ENCODE data around the gene CA10. TPM values are rescaled to one million over a fixed set of nuclear protein-coding genes. Genes with fewer than 3 reads are reported as not detected.

The CA10 gene
- under 1 TPM in 2 of 3 donors, not detected in 1; 0.05 to 0.09 TPM for polyA plus RNA-seq

DNA sequence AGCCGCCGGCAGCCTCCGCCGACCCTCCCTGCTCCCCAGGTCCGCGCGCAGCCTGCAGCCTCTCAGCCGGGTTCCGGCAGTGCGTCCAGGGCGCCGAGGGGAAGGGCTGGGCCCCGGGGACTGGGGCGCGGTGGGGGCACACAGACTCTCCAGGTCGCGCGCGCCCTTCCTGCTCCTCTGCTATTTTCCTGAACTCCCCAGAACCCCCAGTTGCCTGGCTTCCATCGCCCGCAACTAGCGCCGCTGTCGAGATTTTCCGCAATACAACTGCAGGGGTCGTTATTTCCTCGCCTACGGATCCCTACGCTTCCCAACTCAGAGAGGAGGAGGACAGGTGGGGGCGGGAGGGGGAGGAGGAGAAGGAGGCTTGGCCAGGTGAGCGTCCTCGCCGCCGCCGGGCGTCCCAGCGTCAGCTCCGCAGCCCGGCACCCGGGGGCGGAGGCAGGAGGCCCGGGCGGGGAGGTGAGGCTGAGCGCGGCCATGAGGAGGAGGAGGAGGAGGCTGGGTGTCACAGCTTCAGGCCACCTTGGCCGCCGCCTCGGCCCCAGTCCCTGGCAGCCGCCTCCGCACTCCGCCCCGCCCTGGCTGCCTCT lies at the start of gene CA10:
Gene CA10 (minus strand): TSS at position 265 of the 593 bp plus-strand sequence.
- 1 to 4% (median 1%) methylated on average over 37 to 52 of the region's 52 CpGs for WGBS, 3 donors
- no peak within 1 kb of the TSS for H3K27ac ChIP-seq (ENCODE audit: low read depth, low read length)

DNA sequence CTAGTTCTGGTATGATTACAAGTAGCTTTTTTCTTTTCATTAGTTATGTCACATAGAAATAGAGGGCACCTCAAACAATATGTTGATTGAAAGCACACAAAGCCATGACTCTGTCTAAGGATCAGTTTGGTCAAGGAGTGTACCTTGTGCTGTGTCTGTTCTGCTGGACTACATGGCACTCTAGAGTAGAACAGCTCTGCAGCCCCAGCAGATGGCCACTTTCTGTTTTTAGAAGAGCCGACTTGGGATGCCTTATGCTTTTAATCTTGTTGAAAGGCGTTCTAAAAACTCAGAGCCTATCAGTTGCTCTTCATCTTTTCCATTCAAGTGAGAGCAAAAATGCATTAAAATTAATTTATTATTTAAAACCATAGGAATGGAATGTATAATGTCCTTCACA lies 49.3 kb upstream of the CA10 start:
- H3K27ac ChIP-seq (ENCODE audit: low read depth, low read length), result no peak overlapping the region
- WGBS, 3 donors, result 57 to 90% (median 64%) methylated on average over 2 of the region's 2 CpGs

DNA sequence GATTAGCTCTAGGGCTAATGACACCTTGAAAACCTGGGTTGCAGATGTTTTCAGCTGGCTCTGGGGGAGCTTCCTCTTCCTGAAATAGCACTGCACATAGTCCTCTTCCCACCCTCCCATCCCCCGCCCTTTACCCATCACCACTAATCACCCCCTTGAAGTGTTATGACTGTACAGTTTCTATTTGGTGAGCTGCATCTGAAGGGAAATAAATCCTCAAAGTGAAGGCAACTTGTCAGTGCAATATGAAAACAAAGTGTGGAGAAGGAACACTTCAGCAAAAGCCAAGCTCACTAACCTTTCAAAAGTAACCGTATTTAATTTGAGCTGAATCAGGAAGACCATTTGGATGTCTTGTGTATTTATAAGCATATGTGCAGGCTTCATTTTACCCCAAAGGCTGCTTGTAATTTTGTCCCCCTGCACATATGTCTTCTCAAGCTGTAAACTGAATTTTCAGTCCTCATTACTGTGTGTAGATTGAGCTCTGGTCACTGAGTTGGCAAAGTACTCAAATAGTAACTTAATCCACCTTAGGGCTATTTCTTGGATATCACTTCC lies 44.1 kb upstream of the CA10 start:
- H3K27ac ChIP-seq (ENCODE audit: low read depth, low read length), result no peak overlapping the region
- WGBS, 3 donors, result 58 to 66% (median 64%) methylated on average over 2 of the region's 2 CpGs

DNA sequence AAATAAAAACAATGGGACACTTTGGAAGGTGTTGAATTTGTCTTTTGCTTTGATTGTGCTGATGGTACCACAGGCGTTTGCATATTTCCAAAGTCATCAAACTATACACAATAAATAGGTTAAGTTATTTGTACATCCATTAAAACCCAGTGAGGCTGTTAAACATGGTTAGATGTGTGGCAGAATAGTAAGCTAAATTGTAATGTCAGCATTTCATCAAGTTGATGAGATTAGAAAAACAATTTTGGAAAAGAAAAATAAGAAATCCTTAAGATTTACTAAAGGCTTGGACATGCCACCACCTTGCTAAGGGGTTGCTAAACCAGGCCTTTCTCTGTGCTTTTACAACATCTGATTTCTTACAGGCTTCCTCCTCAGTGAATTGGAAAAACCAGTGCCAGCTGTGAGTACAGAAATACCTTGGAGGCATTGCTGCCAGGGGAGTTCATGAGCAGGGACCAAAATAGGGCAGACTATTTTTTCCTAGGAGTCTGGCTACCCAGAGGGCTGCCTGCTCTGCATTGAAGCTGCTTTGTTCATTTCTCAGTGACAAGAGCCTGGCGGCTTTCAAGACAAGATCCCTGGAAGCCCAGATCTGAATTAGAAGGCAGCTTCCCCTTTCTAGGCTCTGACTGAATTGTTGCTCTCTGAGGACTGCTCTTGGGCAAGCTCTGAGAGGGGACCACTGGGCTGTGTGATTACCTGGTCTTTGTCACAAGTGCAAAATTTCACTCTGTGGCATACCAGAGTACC lies 43.4 kb upstream of the CA10 start:
- H3K27ac ChIP-seq (ENCODE audit: low read depth, low read length), result no peak overlapping the region
- WGBS, 3 donors, result 54 to 81% (median 63%) methylated on average over 2 of the region's 2 CpGs

DNA sequence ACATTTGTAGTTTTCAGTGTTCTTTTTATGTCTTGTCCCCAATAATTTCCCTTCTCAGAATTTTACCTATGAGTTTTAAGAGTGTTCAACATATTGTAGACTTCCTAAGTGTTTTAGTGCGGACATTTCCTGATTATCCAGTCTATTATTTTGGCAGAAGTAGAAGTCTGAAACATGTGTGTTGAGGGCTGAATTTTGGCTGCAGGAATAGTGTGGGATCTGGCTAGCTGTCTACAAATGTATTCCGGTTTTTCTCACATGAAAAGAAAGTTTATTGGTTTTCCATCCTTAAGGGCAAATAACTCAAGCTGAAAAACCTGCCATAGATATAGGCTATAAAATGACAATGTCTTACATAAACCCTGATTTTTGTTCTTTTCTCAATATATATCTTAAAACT lies 33.0 kb upstream of the CA10 start:
- WGBS, 3 donors, result 72 to 88% (median 79%) methylated on average over 2 of the region's 2 CpGs
- H3K27ac ChIP-seq (ENCODE audit: low read depth, low read length), result no peak overlapping the region

DNA sequence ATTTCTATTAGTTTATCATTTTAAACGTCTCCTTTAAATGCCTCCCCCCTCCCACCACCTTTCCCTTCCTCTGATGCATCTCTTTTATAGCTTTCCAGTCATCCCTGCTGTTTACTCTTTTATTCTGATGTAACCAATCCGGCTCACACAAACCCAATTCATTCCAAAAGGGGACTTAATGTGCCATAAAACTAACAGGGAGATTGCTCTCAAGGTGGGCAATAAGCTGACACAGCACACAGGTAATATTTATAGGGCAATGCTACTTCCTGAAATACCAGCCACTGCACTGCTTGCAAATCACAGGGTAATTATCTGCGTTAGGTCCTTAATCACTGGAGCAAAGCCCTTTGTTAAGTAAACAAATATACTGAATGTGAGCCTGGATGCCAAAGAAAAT lies 23.3 kb upstream of the CA10 start:
- WGBS, 3 donors, result 16 to 38% (median 21%) methylated on average over 3 of the region's 3 CpGs
- no peak overlapping the region for H3K27ac ChIP-seq (ENCODE audit: low read depth, low read length)

DNA sequence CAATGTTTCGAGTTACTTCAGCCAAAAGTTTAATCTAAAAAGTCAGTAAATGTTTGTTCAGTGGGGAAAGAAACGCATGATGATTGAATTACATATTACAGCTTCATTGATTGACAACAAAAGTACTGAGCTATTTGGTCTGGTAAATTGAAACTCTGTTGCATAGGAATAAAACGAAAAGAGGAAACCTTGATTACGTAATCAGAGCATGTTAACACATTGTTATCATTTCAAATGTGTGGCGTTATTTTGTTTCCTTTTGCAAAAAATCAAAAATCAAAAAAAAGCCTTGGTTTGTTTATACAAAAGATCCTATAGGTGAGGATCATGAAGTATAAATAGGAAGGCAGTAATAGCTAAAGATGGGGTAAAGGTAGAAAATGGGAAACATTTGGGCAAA lies 19.5 kb upstream of the CA10 start:
- 26 to 60% (median 59%) methylated on average over 5 of the region's 5 CpGs for WGBS, 3 donors

DNA sequence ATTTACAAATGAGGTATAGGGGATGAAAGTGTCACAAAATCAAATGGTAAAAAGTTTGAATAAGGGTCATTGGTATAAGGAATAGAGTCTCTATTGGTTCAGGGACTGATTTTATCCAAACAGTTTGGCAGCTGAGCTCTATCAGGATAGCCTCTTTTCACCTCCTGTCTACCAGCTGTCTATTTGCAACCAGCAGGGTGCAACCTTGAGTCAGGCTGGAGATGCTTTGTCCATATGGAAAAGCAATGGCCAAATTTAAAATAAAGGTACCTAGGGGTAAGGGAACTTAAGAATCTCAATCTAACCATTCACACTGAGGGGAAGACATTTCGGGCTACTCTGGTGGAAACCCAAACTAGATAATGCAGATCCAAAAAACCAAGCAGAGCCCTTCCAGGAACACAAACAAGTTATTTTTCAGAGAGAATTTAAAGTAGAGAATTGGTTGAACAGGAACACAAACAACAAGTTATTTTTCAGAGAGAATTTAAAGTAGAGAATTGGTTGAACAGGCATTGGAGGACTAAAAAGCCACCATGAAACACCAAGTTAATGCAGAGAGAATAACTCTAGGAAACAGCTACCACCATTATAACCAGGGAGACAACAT lies 12.6 kb upstream of the CA10 start:
- H3K27ac ChIP-seq (ENCODE audit: low read depth, low read length), result no peak overlapping the region
- WGBS, 3 donors, result 56 to 76% (median 59%) methylated on average over 1 of the region's 1 CpG

More for the DNA sequence above, 19.5 kb upstream of the CA10 start:
- H3K27ac ChIP-seq (ENCODE audit: low read depth, low read length), result no peak overlapping the region

DNA sequence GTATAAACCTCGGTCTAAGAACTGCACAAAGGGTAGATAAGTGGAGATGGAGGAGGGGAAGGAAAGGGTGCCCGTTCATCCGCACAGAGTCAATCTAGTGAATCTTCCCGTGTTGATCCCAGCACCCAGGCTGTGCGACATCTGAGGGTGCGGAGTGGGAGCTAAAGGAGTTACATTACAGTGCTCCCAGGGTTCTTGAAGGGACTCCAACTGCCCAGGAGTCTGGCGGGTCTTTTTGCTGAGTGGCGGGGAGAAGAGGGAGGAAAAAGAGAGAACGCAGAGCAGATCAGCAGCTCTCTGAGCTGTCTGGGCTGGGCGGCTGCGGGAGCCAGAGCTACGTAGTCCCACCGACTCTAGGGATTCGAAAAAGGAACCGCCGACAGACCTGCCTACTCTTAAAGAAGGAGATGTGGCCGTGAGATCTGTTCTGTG lies 1.6 kb upstream of the CA10 start:
- no peak overlapping the region for H3K27ac ChIP-seq (ENCODE audit: low read depth, low read length)
- WGBS, 3 donors, result 10 to 18% (median 11%) methylated on average over 17 of the region's 17 CpGs

DNA sequence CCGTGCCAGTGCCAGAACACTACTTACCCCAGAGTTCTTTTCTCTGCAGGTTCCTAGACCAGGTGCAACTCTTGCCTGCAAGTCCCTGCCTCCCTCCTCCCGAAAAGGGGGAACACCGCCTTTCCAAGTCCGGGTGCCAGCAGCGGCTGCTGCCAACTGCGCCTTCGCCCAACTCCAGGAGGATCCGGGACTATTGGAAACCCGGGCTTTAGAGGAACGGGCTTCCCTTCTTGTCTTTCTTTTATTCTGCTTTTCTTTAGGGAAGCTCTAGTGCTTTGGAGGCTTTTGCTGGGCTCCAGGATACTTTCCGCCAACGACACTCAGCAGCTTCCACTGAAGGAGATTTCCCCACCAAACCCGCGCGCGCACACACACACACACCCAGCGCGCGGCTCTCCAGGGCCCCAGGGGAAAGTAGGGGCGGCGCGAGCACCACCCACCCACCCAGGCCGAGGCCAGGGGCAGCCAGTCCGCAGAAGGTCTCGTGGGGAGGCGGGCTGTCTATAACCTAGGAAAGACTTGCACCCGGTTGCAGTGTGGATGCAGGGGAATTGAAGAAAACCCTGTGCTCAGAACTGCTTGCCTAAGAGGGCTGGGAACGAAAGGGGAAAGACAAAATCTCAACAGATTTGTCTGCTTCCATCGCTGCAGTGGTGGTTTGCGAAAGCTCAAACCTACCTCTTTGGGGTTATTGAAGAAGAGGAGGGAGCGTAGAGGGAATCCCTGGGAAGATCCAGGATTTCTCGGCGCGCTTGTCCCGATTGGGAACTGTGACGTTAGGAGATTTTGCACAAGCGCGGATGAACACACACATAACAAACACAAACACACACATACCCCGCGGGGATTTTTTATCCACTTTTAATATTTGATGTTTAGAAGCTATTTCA lies 977 bp upstream of the CA10 start:
- H3K27ac ChIP-seq (ENCODE audit: low read depth, low read length), result no peak overlapping the region
- WGBS, 3 donors, result 8 to 10% (median 9%) methylated on average over 40 of the region's 40 CpGs

DNA sequence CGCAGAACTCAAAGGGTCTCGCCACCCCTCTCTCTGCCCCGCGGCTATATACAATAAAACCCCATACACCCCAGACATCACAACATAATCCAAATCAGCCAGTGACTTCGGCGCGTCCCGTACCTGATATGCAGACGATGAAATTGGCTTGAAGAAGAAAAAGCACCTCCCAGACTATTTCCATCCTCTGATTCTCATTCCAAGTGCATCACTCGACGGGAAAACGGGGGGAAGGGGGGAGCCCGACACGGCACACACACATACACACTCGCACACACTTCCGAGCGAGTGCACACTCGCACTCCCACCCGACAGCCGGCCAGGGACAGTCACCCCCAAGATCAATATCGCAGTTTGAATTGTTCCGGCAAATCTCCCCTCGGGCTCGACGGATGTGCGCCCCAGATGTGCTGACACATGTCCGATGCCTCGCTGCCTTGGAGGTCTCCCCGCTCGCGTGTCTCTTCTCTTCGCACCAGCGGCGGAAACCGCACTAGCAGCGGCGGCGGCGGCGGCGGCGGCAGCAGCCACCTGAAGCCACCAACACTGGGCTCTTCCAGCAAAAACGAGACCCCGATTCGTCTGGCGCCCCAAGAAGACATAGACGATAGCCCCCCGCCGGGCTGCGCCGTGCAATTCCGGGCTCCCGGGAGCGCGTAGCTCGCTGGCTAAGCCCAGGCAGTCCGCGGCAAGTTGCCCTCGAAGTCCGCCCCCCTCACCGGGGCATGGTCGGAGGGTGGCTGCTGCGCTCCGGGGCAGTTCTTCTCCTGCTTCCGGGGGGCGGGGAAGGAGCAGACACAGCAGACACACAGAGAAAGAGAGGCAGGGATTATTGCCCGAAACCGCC lies 688 bp downstream of the CA10 start:
- 2 to 5% (median 3%) methylated on average over 67 to 68 of the region's 68 CpGs for WGBS, 3 donors
- H3K27ac ChIP-seq (ENCODE audit: low read depth, low read length), result no peak overlapping the region

DNA sequence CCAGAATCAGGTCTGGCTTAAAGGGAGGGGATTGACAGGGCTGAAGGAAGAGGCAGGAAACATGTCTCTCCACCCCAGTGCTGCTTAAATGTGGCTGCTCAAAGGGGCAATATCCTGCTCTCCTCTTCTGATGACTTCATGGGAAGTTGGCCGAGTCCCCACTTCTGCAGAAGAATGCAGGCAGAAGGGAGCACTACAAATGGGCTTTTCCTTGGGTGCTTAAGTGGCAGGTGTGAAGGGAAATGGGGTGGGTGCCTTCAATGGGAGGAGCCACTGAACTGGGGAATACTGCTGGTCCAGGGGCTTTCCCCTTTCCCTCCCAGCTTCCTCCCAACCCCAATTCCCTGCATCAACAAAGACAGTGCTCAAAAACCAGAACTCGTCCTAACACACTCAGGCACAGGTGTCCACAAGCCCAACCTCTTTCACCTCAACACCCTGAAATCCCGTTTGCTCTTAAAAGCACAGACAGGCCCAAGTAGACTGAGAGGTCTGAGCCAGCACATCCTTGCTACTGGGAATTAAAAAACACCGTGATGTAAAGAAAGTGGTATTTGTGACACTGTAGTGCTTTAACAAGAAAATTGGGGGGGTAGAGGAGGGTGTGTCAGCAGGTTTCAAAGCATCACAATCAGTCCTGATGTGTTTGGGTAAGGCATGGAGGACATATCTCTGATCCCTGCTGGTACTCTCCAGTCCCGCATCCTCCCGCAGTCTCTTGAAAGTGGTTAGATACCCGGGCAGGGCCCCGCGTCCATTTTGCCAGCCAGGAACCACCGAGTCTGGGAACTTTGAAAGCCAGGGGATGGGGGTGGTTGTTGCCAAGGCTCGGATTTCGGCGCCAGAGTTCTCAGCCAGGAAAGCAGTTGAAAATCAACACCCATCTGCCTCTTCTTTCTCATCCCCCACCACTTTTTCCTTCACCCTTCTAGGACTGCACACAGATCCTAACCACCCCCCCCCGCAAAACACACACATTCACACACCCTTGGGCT lies 1.6 kb downstream of the CA10 start:
- WGBS, 3 donors, result 17 to 19% (median 18%) methylated on average over 14 of the region's 14 CpGs
- no peak overlapping the region for H3K27ac ChIP-seq (ENCODE audit: low read depth, low read length)

DNA sequence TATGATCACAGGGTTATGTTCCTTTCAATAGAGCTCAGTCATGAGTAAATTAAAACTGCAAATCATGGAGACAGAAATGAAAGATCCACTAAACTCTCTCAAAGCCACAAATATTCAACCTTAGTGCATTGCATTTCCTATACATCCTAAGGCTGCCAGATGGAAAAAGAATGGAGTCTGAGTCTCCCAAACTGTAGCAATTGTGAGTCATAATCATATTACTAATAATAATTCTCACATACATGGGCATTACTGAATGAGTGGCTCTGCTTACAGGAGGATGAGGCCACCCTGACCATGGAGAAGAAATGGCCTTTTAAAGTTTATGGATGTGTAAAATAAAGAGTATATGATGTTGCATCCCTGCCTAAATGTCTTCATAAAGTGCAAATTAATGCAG lies 3.2 kb downstream of the CA10 start:
- H3K27ac ChIP-seq (ENCODE audit: low read depth, low read length), result no peak overlapping the region

DNA sequence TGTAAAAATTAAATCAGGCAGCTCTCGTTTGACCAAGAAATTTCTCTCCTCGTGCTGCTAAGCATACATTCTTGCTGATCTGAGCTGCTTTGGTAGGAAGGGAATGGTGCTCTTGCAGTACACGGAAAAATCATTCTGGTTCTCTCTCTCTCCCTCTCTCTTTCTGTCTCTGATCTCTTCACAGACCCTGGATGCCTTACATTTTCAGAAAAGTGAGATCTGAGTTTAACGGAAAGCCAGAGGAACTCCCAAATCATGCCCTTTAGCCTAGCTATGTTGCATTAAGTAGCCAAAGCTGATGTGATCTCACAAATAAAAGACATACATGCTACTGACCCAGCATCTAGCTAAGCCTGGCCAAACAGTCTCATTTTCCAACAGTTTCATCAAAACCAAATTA lies 4.0 kb downstream of the CA10 start:
- WGBS, 3 donors, result 51 to 53% (median 52%) methylated on average over 4 of the region's 4 CpGs
- H3K27ac ChIP-seq (ENCODE audit: low read depth, low read length), result no peak overlapping the region

DNA sequence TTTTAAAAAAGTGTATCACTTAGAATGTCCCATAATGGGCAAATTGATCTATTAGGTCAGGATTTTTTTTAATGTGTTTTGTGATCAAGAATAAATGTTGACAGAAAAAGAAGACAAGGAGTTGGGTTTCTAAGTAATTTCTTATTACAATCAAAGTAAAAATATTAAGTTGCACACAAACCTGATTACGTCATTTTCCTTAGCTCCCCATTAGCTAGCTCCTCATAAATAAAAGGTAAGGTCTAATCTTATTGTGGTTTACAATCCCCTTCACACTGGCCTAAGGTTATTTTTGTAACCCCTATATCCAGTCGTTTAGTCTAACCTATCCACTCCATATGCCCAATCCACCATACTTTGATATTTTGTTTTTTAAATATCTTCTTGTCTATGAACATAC lies 7.6 kb downstream of the CA10 start:
- no peak overlapping the region for H3K27ac ChIP-seq (ENCODE audit: low read depth, low read length)
- WGBS, 3 donors, result 83 to 87% (median 84%) methylated on average over 2 of the region's 2 CpGs

DNA sequence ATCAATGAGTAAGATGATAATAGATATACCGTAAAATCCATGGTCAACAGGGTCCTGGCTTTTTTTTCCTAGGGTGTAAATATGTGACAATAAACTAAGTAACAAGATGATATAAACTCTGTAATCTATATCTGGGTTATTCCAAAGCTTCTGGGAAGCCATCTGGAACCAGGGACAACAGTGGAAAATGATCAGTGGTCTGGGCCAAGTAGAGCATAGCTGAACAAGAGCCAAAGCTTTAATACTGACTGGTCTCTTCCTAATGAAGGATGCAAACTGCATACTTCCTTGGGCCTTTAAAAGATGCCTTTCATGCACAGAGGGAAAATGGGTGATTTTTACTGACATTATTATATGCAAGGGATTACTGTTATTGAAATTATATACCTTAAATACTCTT lies 8.9 kb downstream of the CA10 start:
- WGBS, 3 donors, result 46 to 78% (median 74%) methylated on average over 1 of the region's 1 CpG
- no peak overlapping the region for H3K27ac ChIP-seq (ENCODE audit: low read depth, low read length)

DNA sequence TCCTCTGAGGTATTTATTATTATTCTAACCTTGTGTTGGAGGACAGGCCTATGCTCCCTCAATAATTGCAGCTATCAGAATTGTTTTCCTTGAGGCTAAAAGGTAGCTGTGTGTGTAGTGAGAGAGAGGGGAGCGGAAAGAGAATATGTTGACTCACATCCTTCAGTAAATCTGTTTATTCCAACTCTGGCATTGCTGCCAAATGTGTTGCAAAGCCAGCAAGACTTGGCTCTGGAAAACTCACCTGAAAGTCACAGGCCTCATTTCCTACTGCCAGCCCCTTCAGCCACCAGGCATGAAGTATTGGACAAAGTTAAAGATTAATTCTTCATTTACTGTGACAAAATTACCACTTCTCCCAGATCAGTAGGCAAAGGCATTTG lies 9.6 kb downstream of the CA10 start:
- 29 to 85% (median 70%) methylated on average over 1 of the region's 1 CpG for WGBS, 3 donors
- H3K27ac ChIP-seq (ENCODE audit: low read depth, low read length), result no peak overlapping the region
